H4 (cell line): ENCODE measurements around the gene ARL8A. TPM values are rescaled to one million over a fixed set of nuclear protein-coding genes. Genes with fewer than 3 reads are reported as not detected.
"Not testable (repeated sequence)": the region's sequence is repeated elsewhere in the genome, so short reads cannot be mapped to it uniquely, and the experiment has no call there.

ENCODE experiments used
- DNase-seq: peaks from one replicate; pipeline ENCODE4 v3.0.0-alpha.2; 2015; ENCODE audit warnings: low spot score
- total RNA-seq: library from RNA; depleted of rRNA; stranded (reverse); fragments of >200 nt; shearing (Covaris generic); gene quantifications from 2 replicates; pipeline ENCODE4 v1.2.3, GENCODE V29; 2014

Gene ARL8A
- total RNA-seq, 1 experiment from 2014 or later: 19.4 TPM

- DNase-seq: no peak
These were observed 30.7 kb downstream of the ARL8A start for GRCh38 chr1:202113690-202114300.

GRCh38 chr1:202112859-202113689, 31.5 kb downstream of the ARL8A start:
- no peak for DNase-seq

GRCh38 chr1:202111589-202111988, 32.9 kb downstream of the ARL8A start:
- DNase-seq: not testable (repeated sequence)

GRCh38 chr1:202110977-202111376, 33.6 kb downstream of the ARL8A start:
- DNase-seq: no peak

GRCh38 chr1:202107801-202108731, 36.5 kb downstream of the ARL8A start:
- DNase-seq: no peak

GRCh38 chr1:202107321-202107761, 37.2 kb downstream of the ARL8A start:
- no peak for DNase-seq

GRCh38 chr1:202106340-202107254, 37.9 kb downstream of the ARL8A start:
- DNase-seq: no peak

GRCh38 chr1:202105571-202106339, 38.8 kb downstream of the ARL8A start:
- peak; percentile 28 for DNase-seq

- DNase-seq: no peak
These were observed 40.5 kb downstream of the ARL8A start for GRCh38 chr1:202104073-202104472.

GRCh38 chr1:202101184-202101583, 43.4 kb downstream of the ARL8A start:
- DNase-seq: no peak

GRCh38 chr1:202093858-202094257, 50.7 kb downstream of the ARL8A start:
- DNase-seq: no peak

GRCh38 chr1:202090994-202091393, 53.5 kb downstream of the ARL8A start:
- no peak for DNase-seq

GRCh38 chr1:202088206-202088605, 56.3 kb downstream of the ARL8A start:
- no peak for DNase-seq

GRCh38 chr1:202086579-202087350, 57.8 kb downstream of the ARL8A start:
- DNase-seq: no peak

GRCh38 chr1:202085682-202086373, 58.7 kb downstream of the ARL8A start:
- no peak for DNase-seq

- no peak for DNase-seq
These were observed 59.5 kb downstream of the ARL8A start for GRCh38 chr1:202084791-202085681.
